HG02759 (cell line): ENCODE results near the gene MAGEA2.
"Not testable (repeated sequence)": the region's sequence is repeated elsewhere in the genome, so short reads cannot be mapped to it uniquely, and the experiment has no call there.

Source experiments
- ATAC-seq: cut with Tn5 transposase; IDR thresholded peaks from one replicate; pipeline ENCODE4 v1.9.1; 2021; ENCODE audit warnings: mild to moderate bottlenecking, moderate library complexity; ENCODE audit not compliant: unreplicated experiment

Gene MAGEA2

DNA sequence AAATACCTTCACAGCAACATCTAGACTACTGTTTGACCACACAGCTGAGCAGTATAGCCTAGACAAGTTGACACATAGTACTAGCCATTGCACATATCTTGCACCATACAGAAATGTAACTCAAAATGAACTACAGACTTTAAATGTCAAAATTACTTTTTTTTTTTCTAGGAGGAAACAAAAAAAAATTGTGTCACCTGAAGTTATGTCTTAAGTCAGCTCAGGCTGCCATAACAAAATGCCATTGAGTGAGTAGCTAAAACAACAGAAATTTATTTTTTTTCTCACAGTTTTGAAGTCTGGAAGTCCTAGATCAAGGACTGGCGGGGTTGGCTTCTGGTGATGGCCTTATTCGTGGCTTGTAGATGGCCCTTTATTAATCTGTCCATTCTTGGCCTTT lies 44.5 kb downstream of the MAGEA2 start, which contains the start of gene CSAG2:
Gene CSAG2, minus strand, starts transcription at position 101 of the 400 bp plus-strand sequence. CDS start 161 bp downstream, outside the sequence.
- ATAC-seq = not testable (repeated sequence)

DNA sequence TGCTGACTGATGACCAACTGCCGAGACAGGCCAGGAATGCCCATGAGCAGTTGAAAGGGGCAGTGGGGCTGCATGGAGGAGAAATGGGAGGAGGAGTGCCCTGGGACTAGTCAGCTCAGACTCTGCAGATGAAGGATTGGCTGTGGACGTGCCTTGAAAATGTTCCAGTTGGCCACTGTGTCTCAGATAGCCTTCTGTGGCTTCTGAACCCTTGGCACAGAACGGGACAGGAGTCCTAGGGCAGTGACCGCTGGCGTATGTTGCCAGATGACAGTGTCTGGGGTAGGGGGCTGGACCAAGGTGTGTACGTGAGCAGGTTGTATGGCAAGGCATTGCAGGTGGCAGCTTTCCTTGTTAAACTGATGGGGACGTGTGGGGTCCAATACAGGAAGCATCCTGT lies 47.1 kb downstream of the MAGEA2 start:
- ATAC-seq = not testable (repeated sequence)

GRCh38 chrX:152700390-152700789 lies 53.3 kb downstream of the MAGEA2 start:
- ATAC-seq = not testable (repeated sequence)
